ENCODE measurements around the gene AFAP1L2.

AFAP1L2 gene

GRCh38 chr10:114271779-114272167, 132.5 kb downstream of the AFAP1L2 start:
- no peaks in the 10 kb centered on the region for H3K9me3 ChIP-seq (ENCODE audit: insufficient read depth, low read length)
- H3K36me3 ChIP-seq (ENCODE audit: low read length): no peaks in the 10 kb centered on the region
- no peak overlapping the region for H3K9ac ChIP-seq (ENCODE audit: low read length)
- no peak overlapping the region for H2AFZ ChIP-seq (ENCODE audit: low read depth, low read length, severe bottlenecking)
- no peaks in the 10 kb centered on the region for H3K9me2 ChIP-seq (replicated peaks; ENCODE audit: insufficient read depth, low read length)
- no peaks in the 10 kb centered on the region for H3F3A ChIP-seq (ENCODE audit: insufficient read depth)
- TF ChIP-seq EZH2phosphoT487 (conservative IDR thresholded peaks at IDR 0.05; ENCODE audit: low read length): no peak
- no peak for TF ChIP-seq CTCF (IDR thresholded peaks at IDR 0.05; ENCODE audit: insufficient read depth, low read length, poor library complexity, severe bottlenecking)
- H3K27me3 ChIP-seq (ENCODE audit: low read length): no peaks in the 10 kb centered on the region
- H3K27ac ChIP-seq (ENCODE audit: low read depth, low read length): no peak overlapping the region
- no peak overlapping the region for H3K4me2 ChIP-seq (ENCODE audit: low read depth, low read length, poor library complexity, severe bottlenecking)
- H3K79me2 ChIP-seq (ENCODE audit: insufficient read depth, low read length): no peaks in the 10 kb centered on the region
- no peaks in the 10 kb centered on the region for H4K20me1 ChIP-seq (ENCODE audit: low read depth, low read length)
- H3K4me3 ChIP-seq (ENCODE audit: insufficient read depth, low read length, poor library complexity, severe bottlenecking): no peak overlapping the region

GRCh38 chr10:114271075-114271778, 133.1 kb downstream of the AFAP1L2 start:
- Histone ChIP-seq H3K9me2 (replicated peaks; ENCODE audit: insufficient read depth, low read length) (no peaks in the 10 kb centered on the region), H3K9ac (ENCODE audit: low read length) (no peak overlapping the region), H3K27ac (ENCODE audit: low read depth, low read length) (no peak overlapping the region), H3K4me3 (ENCODE audit: insufficient read depth, low read length, poor library complexity, severe bottlenecking) (no peak overlapping the region), H3K36me3 (ENCODE audit: low read length) (no peaks in the 10 kb centered on the region), H3K4me2 (ENCODE audit: low read depth, low read length, poor library complexity, severe bottlenecking) (no peak overlapping the region), H3K79me2 (ENCODE audit: insufficient read depth, low read length) (no peaks in the 10 kb centered on the region), H3F3A (ENCODE audit: insufficient read depth) (no peaks in the 10 kb centered on the region), H3K9me3 (ENCODE audit: insufficient read depth, low read length) (no peaks in the 10 kb centered on the region), H3K27me3 (ENCODE audit: low read length) (no peaks in the 10 kb centered on the region), H4K20me1 (ENCODE audit: low read depth, low read length) (no peaks in the 10 kb centered on the region), H2AFZ (ENCODE audit: low read depth, low read length, severe bottlenecking) (no peak overlapping the region)
- no peak for TF ChIP-seq EZH2phosphoT487 (conservative IDR thresholded peaks at IDR 0.05; ENCODE audit: low read length)
- TF ChIP-seq CTCF (IDR thresholded peaks at IDR 0.05; ENCODE audit: insufficient read depth, low read length, poor library complexity, severe bottlenecking): no peak

- TF ChIP-seq EZH2phosphoT487 (conservative IDR thresholded peaks at IDR 0.05; ENCODE audit: low read length): no peak
- no peak for TF ChIP-seq CTCF (IDR thresholded peaks at IDR 0.05; ENCODE audit: insufficient read depth, low read length, poor library complexity, severe bottlenecking)
- H3F3A ChIP-seq (ENCODE audit: insufficient read depth): no peaks in the 10 kb centered on the region
- H3K27ac ChIP-seq (ENCODE audit: low read depth, low read length): no peak overlapping the region
- H3K4me3 ChIP-seq (ENCODE audit: insufficient read depth, low read length, poor library complexity, severe bottlenecking): no peak overlapping the region
- H3K9me3 ChIP-seq (ENCODE audit: insufficient read depth, low read length): no peaks in the 10 kb centered on the region
- no peaks in the 10 kb centered on the region for H3K27me3 ChIP-seq (ENCODE audit: low read length)
- no peaks in the 10 kb centered on the region for H3K79me2 ChIP-seq (ENCODE audit: insufficient read depth, low read length)
- no peaks in the 10 kb centered on the region for H4K20me1 ChIP-seq (ENCODE audit: low read depth, low read length)
- H2AFZ ChIP-seq (ENCODE audit: low read depth, low read length, severe bottlenecking): no peak overlapping the region
- H3K9ac ChIP-seq (ENCODE audit: low read length): no peak overlapping the region
- no peak overlapping the region for H3K4me2 ChIP-seq (ENCODE audit: low read depth, low read length, poor library complexity, severe bottlenecking)
- no peaks in the 10 kb centered on the region for H3K36me3 ChIP-seq (ENCODE audit: low read length)
- H3K9me2 ChIP-seq (replicated peaks; ENCODE audit: insufficient read depth, low read length): no peaks in the 10 kb centered on the region
These were observed 137.8 kb downstream of the AFAP1L2 start for GRCh38 chr10:114266521-114266920.

Data from SU-DHL-6 (cell line).